H9 (cell line): ENCODE measurements around the gene SULF2. TPM values are rescaled to one million over a fixed set of nuclear protein-coding genes. Genes with fewer than 3 reads are reported as not detected.

Experiments used
- DNase-seq: peaks from one replicate; pipeline ENCODE4 v3.0.0-alpha.2; 2017
- H2AFZ ChIP-seq: one replicate; pipeline ENCODE4 v1.6.1; 2013; ENCODE audit warnings: mild to moderate bottlenecking, low read length, control low read depth, moderate library complexity
- H2AK5ac ChIP-seq: 2 replicates; pipeline ENCODE4 v1.6.1; 2013; ENCODE audit warnings: low read length, control low read depth, mixed read lengths; ENCODE audit not compliant: insufficient read length
- H2BK120ac ChIP-seq: one replicate; pipeline ENCODE4 v1.6.1; 2013; ENCODE audit warnings: low read depth, mild to moderate bottlenecking, low read length, control low read depth, inconsistent platforms; ENCODE audit not compliant: poor library complexity, severe bottlenecking
- H2BK12ac ChIP-seq: 2 replicates; pipeline ENCODE4 v1.6.1; 2013; ENCODE audit warnings: low read length, control low read depth, mixed read lengths, low read depth; ENCODE audit not compliant: insufficient read length
- H2BK15ac ChIP-seq: 2 replicates; pipeline ENCODE4 v1.6.1; 2013; ENCODE audit warnings: low read depth, low read length, control low read depth
- H2BK20ac ChIP-seq: one replicate; pipeline ENCODE4 v1.6.1; 2013; ENCODE audit warnings: low read depth, mild to moderate bottlenecking, low read length, control low read depth, inconsistent platforms; ENCODE audit not compliant: poor library complexity, severe bottlenecking
- H2BK5ac ChIP-seq: 2 replicates; pipeline ENCODE4 v1.6.1; 2013; ENCODE audit warnings: low read length, control low read depth, mixed read lengths; ENCODE audit not compliant: insufficient read length
- H3K14ac ChIP-seq: 2 replicates; pipeline ENCODE4 v1.6.1; 2013; ENCODE audit warnings: low read length, control low read depth; ENCODE audit not compliant: insufficient read depth
- H3K18ac ChIP-seq: 2 replicates; pipeline ENCODE4 v1.6.1; 2013; ENCODE audit warnings: low read depth, mild to moderate bottlenecking, mixed read lengths, low read length, control low read depth; ENCODE audit not compliant: insufficient read length
- H3K23ac ChIP-seq: 2 replicates; pipeline ENCODE4 v1.6.1; 2013; ENCODE audit warnings: low read length, control low read depth, mixed read lengths, low read depth; ENCODE audit not compliant: insufficient read length
- H3K23me2 ChIP-seq: 2 replicates; pipeline ENCODE4 v1.6.1; 2013; ENCODE audit warnings: low read depth, mild to moderate bottlenecking, mixed read lengths, low read length, control low read depth; ENCODE audit not compliant: insufficient read length, poor library complexity, severe bottlenecking
- H3K27ac ChIP-seq: 2 replicates; pipeline ENCODE4 v1.5.1; 2013; ENCODE audit warnings: low read length, control low read depth, mixed read lengths, low read depth; ENCODE audit not compliant: insufficient read length
- H3K27me3 ChIP-seq: 2 replicates; pipeline ENCODE4 v1.6.1; 2013; ENCODE audit warnings: low read length, control low read depth, inconsistent platforms; ENCODE audit not compliant: insufficient read depth
- H3K4ac ChIP-seq: 2 replicates; pipeline ENCODE4 v1.6.1; 2013; ENCODE audit warnings: low read depth, mild to moderate bottlenecking, control low read depth, inconsistent platforms, low read length, moderate library complexity
- H3K4me1 ChIP-seq: 2 replicates; pipeline ENCODE4 v1.6.1; 2013; ENCODE audit warnings: low read length, control low read depth, inconsistent platforms; ENCODE audit not compliant: insufficient read depth
- H3K4me2 ChIP-seq: 2 replicates; pipeline ENCODE4 v1.6.1; 2013; ENCODE audit warnings: low read length, control low read depth, mixed read lengths; ENCODE audit not compliant: insufficient read length, insufficient read depth
- H3K56ac ChIP-seq: 2 replicates; pipeline ENCODE4 v1.6.1; 2013; ENCODE audit warnings: low read depth, mild to moderate bottlenecking, mixed read lengths, low read length, control low read depth; ENCODE audit not compliant: insufficient read length
- H3K79me1 ChIP-seq: 2 replicates; pipeline ENCODE4 v1.6.1; 2013; ENCODE audit warnings: low read depth, mild to moderate bottlenecking, moderate library complexity, low read length, control low read depth, inconsistent platforms; ENCODE audit not compliant: insufficient read depth, poor library complexity, severe bottlenecking
- H3K79me2 ChIP-seq: 2 replicates; pipeline ENCODE4 v1.6.1; 2013; ENCODE audit warnings: low read length, control low read depth, inconsistent platforms; ENCODE audit not compliant: insufficient read depth
- H3K9ac ChIP-seq: 2 replicates; pipeline ENCODE4 v1.6.1; 2013; ENCODE audit warnings: low read length, control low read depth, mixed read lengths; ENCODE audit not compliant: insufficient read length; ENCODE audit errors: extremely low read depth
- H3K9me3 ChIP-seq: one replicate; pipeline ENCODE4 v1.6.1; 2013; ENCODE audit warnings: low read depth, low read length, inconsistent platforms; ENCODE audit not compliant: control insufficient read depth
- H3T11ph ChIP-seq: one replicate; pipeline ENCODE4 v1.6.1; 2013; ENCODE audit warnings: mild to moderate bottlenecking, low read length, control low read depth, inconsistent platforms
- H4K20me1 ChIP-seq: one replicate; pipeline ENCODE4 v1.6.1; 2013; ENCODE audit not compliant: control insufficient read depth, insufficient read length, insufficient read depth
- H4K5ac ChIP-seq: 2 replicates; pipeline ENCODE4 v1.6.1; 2013; ENCODE audit warnings: low read depth, mild to moderate bottlenecking, mixed read lengths, low read length, control low read depth; ENCODE audit not compliant: insufficient read length
- H4K8ac ChIP-seq: replicated peaks from 2 replicates; pipeline ENCODE4 v1.6.1; 2013; ENCODE audit warnings: low read length, control low read depth, mixed read lengths, low read depth; ENCODE audit not compliant: insufficient read length
- H4K91ac ChIP-seq: 2 replicates; pipeline ENCODE4 v1.6.1; 2013; ENCODE audit warnings: low read depth, mild to moderate bottlenecking, moderate library complexity, mixed read lengths, low read length, control low read depth; ENCODE audit not compliant: insufficient read length
- H3K27ac Mint-ChIP-seq, 3 experiments: 2 replicates in 2 of 3; 3 replicates in 1 of 3; pipeline ENCODE4 v1.8.0; 2020 to 2021; ENCODE audit warnings: mixed read lengths in 3 of 3, mild to moderate bottlenecking in 1 of 3, moderate library complexity in 1 of 3
- H3K27me3 Mint-ChIP-seq: 2 replicates; pipeline ENCODE4 v1.8.0; 2021; ENCODE audit warnings: low read depth, mild to moderate bottlenecking, moderate library complexity, mixed read lengths
- H3K36me3 Mint-ChIP-seq, 3 experiments: 2 replicates in 2 of 3; 3 replicates in 1 of 3; pipeline ENCODE4 v1.8.0; 2020 to 2021; ENCODE audit warnings: low read depth in 3 of 3, mixed read lengths in 3 of 3; ENCODE audit not compliant: insufficient read depth in 1 of 3
- H3K4me1 Mint-ChIP-seq, 2 experiments: 2 replicates each; pipeline ENCODE4 v1.8.0; 2020; ENCODE audit warnings: mixed read lengths in 2 of 2
- H3K4me3 Mint-ChIP-seq, 2 experiments: 2 replicates in 1 of 2; 3 replicates in 1 of 2; pipeline ENCODE4 v1.8.0; 2020 to 2021; ENCODE audit warnings: mild to moderate bottlenecking in 2 of 2, mixed read lengths in 2 of 2, moderate library complexity in 1 of 2
- H3K9me3 Mint-ChIP-seq, 2 experiments: 2 replicates in 1 of 2; 3 replicates in 1 of 2; pipeline ENCODE4 v1.8.0; 2020; ENCODE audit warnings: mild to moderate bottlenecking in 2 of 2, mixed read lengths in 2 of 2, moderate library complexity in 1 of 2
- WGBS: extraction: QIAGEN DNeasy Blood & Tissue Kit; methylation state at CpG from one replicate; pipeline ENCODE4 v1.1.7; 2013; ENCODE audit warnings: missing lambda C conversion rate, low lambda C conversion rate, mixed read lengths; ENCODE audit not compliant: insufficient read length; ENCODE audit errors: extremely low coverage; 5-methylcytosine and 5-hydroxymethylcytosine counted together
- total RNA-seq: library from RNA; stranded (reverse); gene quantifications from 2 replicates; pipeline ENCODE4 v1.2.1, GENCODE V29; 2021
- TF ChIP-seq, protein P1 (sequence below): fragments of 200-600 bp; sonication (generic); conservative IDR thresholded peaks from 3 replicates; pipeline ENCODE4 v1.8.0; 2021; ENCODE audit warnings: antibody characterized with exemption, mild to moderate bottlenecking

The SULF2 gene
- total RNA-seq, 1 experiment from 2014 or later, result 31.2 TPM

- Histone ChIP-seq H2BK15ac (no peak overlapping the region), H2BK12ac (no peak overlapping the region), H3K23ac (no peak overlapping the region), H2AFZ (no peak overlapping the region), H3K79me1 (no peaks in the 10 kb centered on the region), H3K4me2 (no peak overlapping the region), H4K5ac (no peak overlapping the region), H3K56ac (no peak overlapping the region), H3K4me1 (no peaks in the 10 kb centered on the region), H4K8ac (no peak overlapping the region), H3K9me3 (no peaks in the 10 kb centered on the region), H2AK5ac (no peak overlapping the region), H3T11ph (no peak overlapping the region), H3K27me3 (no peaks in the 10 kb centered on the region), H3K4ac (no peak overlapping the region), H2BK120ac (no peak overlapping the region), H4K91ac (no peak overlapping the region), H3K9ac (no peak overlapping the region), H2BK5ac (no peak overlapping the region), H4K20me1 (no peaks in the 10 kb centered on the region), H3K79me2 (no peaks in the 10 kb centered on the region), H3K23me2 (no peaks in the 10 kb centered on the region), H2BK20ac (no peak overlapping the region), H3K18ac (no peak overlapping the region), H3K14ac (no peak overlapping the region), H3K27ac (no peak overlapping the region)
- no peak for DNase-seq
- Mint-ChIP-seq H3K4me3 (no peak overlapping the region), H3K4me1 (peaks cover 14 to 20% of the 10 kb centered on the region in 2 experiments), H3K9me3 (no peaks in the 10 kb centered on the region), H3K27ac (peak overlapping the region in 1 of 3 experiments; percentile 32; a peak in 1 of 7 replicates), H3K27me3 (no peaks in the 10 kb centered on the region), H3K36me3 (peaks cover 0 to 4% (median 1%) of the 10 kb centered on the region in 3 experiments; a peak in 1 of 7 replicates)
- no CpG with 5 or more reads among the region's 15 CpGs for WGBS
- TF ChIP-seq, protein P1, sequence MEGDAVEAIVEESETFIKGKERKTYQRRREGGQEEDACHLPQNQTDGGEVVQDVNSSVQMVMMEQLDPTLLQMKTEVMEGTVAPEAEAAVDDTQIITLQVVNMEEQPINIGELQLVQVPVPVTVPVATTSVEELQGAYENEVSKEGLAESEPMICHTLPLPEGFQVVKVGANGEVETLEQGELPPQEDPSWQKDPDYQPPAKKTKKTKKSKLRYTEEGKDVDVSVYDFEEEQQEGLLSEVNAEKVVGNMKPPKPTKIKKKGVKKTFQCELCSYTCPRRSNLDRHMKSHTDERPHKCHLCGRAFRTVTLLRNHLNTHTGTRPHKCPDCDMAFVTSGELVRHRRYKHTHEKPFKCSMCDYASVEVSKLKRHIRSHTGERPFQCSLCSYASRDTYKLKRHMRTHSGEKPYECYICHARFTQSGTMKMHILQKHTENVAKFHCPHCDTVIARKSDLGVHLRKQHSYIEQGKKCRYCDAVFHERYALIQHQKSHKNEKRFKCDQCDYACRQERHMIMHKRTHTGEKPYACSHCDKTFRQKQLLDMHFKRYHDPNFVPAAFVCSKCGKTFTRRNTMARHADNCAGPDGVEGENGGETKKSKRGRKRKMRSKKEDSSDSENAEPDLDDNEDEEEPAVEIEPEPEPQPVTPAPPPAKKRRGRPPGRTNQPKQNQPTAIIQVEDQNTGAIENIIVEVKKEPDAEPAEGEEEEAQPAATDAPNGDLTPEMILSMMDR, result no peak
Measured at GRCh38 chr20:47704746-47705496, 80.4 kb downstream of the SULF2 start.
